ENCODE data around the gene NLRC5.

GRCh38 chr16:56939801-56940200 is 49.6 kb upstream of the NLRC5 start:
- TF ChIP-seq CTCF (IDR thresholded peaks at IDR 0.05; ENCODE audit: insufficient read depth, low read length, poor library complexity, severe bottlenecking) (no peak), EZH2phosphoT487 (conservative IDR thresholded peaks at IDR 0.05; ENCODE audit: low read length) (no peak)
